Activated CD4-positive, alpha-beta T cell treated with anti-CD3 and anti-CD28 coated beads, Interleukin-2, amount 10 ng/mL, durations not matched to agents 7 days and 5 days (primary cell): ENCODE data around the gene NLGN1. TPM values are rescaled to one million over a fixed set of nuclear protein-coding genes. Genes with fewer than 3 reads are reported as not detected.

Source experiments
- CTCF ChIA-PET: fragments of 350-600 bp; sonication (Branson Sonifier 250); formaldehyde crosslinking; loops from one replicate; lab custom pipeline; 2021; ENCODE audit warnings: antibody characterized with exemption; lab: Charles Lee
- POLR2A ChIA-PET: fragments of 350-600 bp; sonication (Branson Sonifier 250); formaldehyde crosslinking; loops from one replicate; lab custom pipeline; 2021; ENCODE audit warnings: antibody characterized with exemption; lab: Charles Lee
- DNase-seq: peaks from one replicate; pipeline ENCODE4 v3.0.0-alpha.2; 2020
- H3K27ac Mint-ChIP-seq: one replicate; pipeline ENCODE4 v1.8.0; 2021; ENCODE audit warnings: mild to moderate bottlenecking, moderate library complexity, mixed read lengths
- H3K27me3 Mint-ChIP-seq: one replicate; pipeline ENCODE4 v1.8.0; 2021; ENCODE audit warnings: mixed read lengths
- H3K36me3 Mint-ChIP-seq: one replicate; pipeline ENCODE4 v1.8.0; 2021; ENCODE audit warnings: low read depth, mixed read lengths
- H3K4me1 Mint-ChIP-seq: one replicate; pipeline ENCODE4 v1.8.0; 2021; ENCODE audit warnings: mixed read lengths
- H3K4me3 Mint-ChIP-seq: one replicate; pipeline ENCODE4 v1.8.0; 2021; ENCODE audit warnings: mild to moderate bottlenecking, moderate library complexity, mixed read lengths
- H3K9me3 Mint-ChIP-seq: one replicate; pipeline ENCODE4 v1.8.0; 2021; ENCODE audit warnings: mixed read lengths
- total RNA-seq, 2 experiments: library from RNA; stranded (reverse); gene quantifications; one replicate each; pipeline ENCODE4 v1.2.3, GENCODE V29; 2021

NLGN1 gene
- total RNA-seq, 2 experiments from 2014 or later, result not detected

GRCh38 chr3:173463250-173463649, 65.7 kb downstream of the NLGN1 start:
- no peaks in the 10 kb centered on the region for H3K36me3 Mint-ChIP-seq
- H3K9me3 Mint-ChIP-seq, result no peaks in the 10 kb centered on the region
- no peaks in the 10 kb centered on the region for H3K4me1 Mint-ChIP-seq
- H3K27me3 Mint-ChIP-seq, result no peaks in the 10 kb centered on the region
- no peak overlapping the region for H3K4me3 Mint-ChIP-seq
- CTCF ChIA-PET, result interaction anchor here (0.6 kb wide), 1 partner anchor 984 kb away, joined by 3 read pairs; no protein-coding TSS in a partner anchor
- DNase-seq, result no peak
- POLR2A ChIA-PET, result no interaction called here
- H3K27ac Mint-ChIP-seq, result no peak overlapping the region

GRCh38 chr3:173465112-173465511, 67.6 kb downstream of the NLGN1 start:
- no peaks in the 10 kb centered on the region for H3K9me3 Mint-ChIP-seq
- H3K4me3 Mint-ChIP-seq, result no peak overlapping the region

GRCh38 chr3:173465898-173466678, 68.5 kb downstream of the NLGN1 start:
- H3K36me3 Mint-ChIP-seq, result no peaks in the 10 kb centered on the region
- CTCF ChIA-PET, result no interaction called here
- H3K9me3 Mint-ChIP-seq, result no peaks in the 10 kb centered on the region
- no peaks in the 10 kb centered on the region for H3K4me1 Mint-ChIP-seq
- H3K27me3 Mint-ChIP-seq, result no peaks in the 10 kb centered on the region
- H3K4me3 Mint-ChIP-seq, result no peak overlapping the region
- H3K27ac Mint-ChIP-seq, result no peak overlapping the region
- POLR2A ChIA-PET, result no interaction called here
- no peak for DNase-seq

More at GRCh38 chr3:173465112-173465511, 67.6 kb downstream of the NLGN1 start:
- no peaks in the 10 kb centered on the region for H3K27me3 Mint-ChIP-seq
- no peaks in the 10 kb centered on the region for H3K36me3 Mint-ChIP-seq
- ChIA-PET CTCF (no interaction called here), POLR2A (no interaction called here)
- no peak overlapping the region for H3K27ac Mint-ChIP-seq
- no peak for DNase-seq
- no peaks in the 10 kb centered on the region for H3K4me1 Mint-ChIP-seq

GRCh38 chr3:173467501-173467900, 70.0 kb downstream of the NLGN1 start:
- ChIA-PET CTCF (no interaction called here), POLR2A (no interaction called here)
- Mint-ChIP-seq H3K36me3 (no peaks in the 10 kb centered on the region), H3K4me1 (no peaks in the 10 kb centered on the region), H3K27me3 (no peaks in the 10 kb centered on the region), H3K27ac (no peak overlapping the region), H3K4me3 (no peak overlapping the region), H3K9me3 (no peaks in the 10 kb centered on the region)
- no peak for DNase-seq

- H3K27ac Mint-ChIP-seq, result no peak overlapping the region
- CTCF ChIA-PET, result no interaction called here
- H3K4me1 Mint-ChIP-seq, result no peaks in the 10 kb centered on the region
- H3K9me3 Mint-ChIP-seq, result peaks cover 4% of the 10 kb centered on the region
- H3K4me3 Mint-ChIP-seq, result no peak overlapping the region
- H3K36me3 Mint-ChIP-seq, result no peaks in the 10 kb centered on the region
- DNase-seq, result no peak
- POLR2A ChIA-PET, result no interaction called here
- H3K27me3 Mint-ChIP-seq, result no peaks in the 10 kb centered on the region
Observed at GRCh38 chr3:173473237-173473636, 75.7 kb downstream of the NLGN1 start.

DNA sequence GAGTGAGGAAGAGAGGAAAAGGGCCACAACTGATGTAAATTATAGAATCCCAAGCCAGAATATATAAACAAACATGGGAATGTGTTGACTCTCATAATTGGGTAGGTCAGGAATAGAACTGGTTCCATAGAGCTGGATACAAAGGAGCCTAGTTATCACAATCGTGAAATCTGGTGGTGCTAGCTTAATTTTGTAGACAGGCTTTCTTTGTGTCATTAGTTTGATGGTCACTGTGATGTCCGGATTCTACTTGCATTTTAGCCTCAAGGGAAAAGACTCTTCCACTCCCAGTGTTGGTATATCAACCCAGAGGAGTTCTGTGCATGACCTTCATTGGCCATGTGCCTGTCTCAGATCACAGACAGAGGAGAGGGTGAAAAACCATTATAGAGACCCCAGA, 81.8 kb downstream of the NLGN1 start:
- Mint-ChIP-seq H3K27ac (no peak overlapping the region), H3K9me3 (peaks cover 4% of the 10 kb centered on the region), H3K27me3 (no peaks in the 10 kb centered on the region), H3K4me3 (no peak overlapping the region), H3K36me3 (no peaks in the 10 kb centered on the region), H3K4me1 (no peaks in the 10 kb centered on the region)
- ChIA-PET CTCF (interaction anchor here (0.6 kb wide), 1 partner anchor 260 kb away, joined by 3 read pairs; no protein-coding TSS in a partner anchor), POLR2A (no interaction called here)
- DNase-seq, result no peak

DNA sequence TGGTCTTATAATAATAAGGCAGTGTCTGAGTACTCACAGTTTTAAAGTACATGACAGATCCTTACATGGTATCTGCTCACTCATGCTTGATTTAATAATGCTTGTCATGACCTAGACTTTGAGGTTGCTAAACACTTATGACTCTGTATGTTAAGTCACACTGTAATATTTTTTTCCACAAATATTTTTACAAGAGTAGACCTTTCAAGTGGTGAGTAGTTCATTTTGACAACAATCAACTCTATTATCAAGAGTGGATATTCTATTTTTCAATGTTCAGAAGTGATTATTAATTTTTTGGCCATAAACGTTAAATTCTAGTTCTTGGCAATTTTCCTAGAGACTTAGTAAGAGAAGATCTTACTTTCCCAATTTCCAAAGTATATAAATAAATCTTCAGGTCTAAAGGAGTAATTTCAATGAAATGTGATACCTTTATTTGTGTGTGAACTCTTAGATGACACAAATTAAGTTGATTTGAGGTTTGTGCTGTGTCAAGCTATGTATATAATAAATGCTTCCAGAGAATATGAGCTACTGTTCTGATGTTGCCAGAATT, 104.5 kb downstream of the NLGN1 start:
- H3K9me3 Mint-ChIP-seq, result peaks cover 2% of the 10 kb centered on the region
- ChIA-PET CTCF (no interaction called here), POLR2A (no interaction called here)
- no peaks in the 10 kb centered on the region for H3K36me3 Mint-ChIP-seq
- no peaks in the 10 kb centered on the region for H3K27me3 Mint-ChIP-seq
- no peak for DNase-seq
- H3K4me1 Mint-ChIP-seq, result no peaks in the 10 kb centered on the region
- H3K27ac Mint-ChIP-seq, result no peak overlapping the region
- no peak overlapping the region for H3K4me3 Mint-ChIP-seq

GRCh38 chr3:173502983-173503568, 105.5 kb downstream of the NLGN1 start:
- CTCF ChIA-PET, result no interaction called here
- Mint-ChIP-seq H3K27ac (no peak overlapping the region), H3K9me3 (peaks cover 2% of the 10 kb centered on the region), H3K4me1 (no peaks in the 10 kb centered on the region), H3K4me3 (no peak overlapping the region), H3K36me3 (no peaks in the 10 kb centered on the region), H3K27me3 (no peaks in the 10 kb centered on the region)
- POLR2A ChIA-PET, result no interaction called here
- DNase-seq, result no peak

DNA sequence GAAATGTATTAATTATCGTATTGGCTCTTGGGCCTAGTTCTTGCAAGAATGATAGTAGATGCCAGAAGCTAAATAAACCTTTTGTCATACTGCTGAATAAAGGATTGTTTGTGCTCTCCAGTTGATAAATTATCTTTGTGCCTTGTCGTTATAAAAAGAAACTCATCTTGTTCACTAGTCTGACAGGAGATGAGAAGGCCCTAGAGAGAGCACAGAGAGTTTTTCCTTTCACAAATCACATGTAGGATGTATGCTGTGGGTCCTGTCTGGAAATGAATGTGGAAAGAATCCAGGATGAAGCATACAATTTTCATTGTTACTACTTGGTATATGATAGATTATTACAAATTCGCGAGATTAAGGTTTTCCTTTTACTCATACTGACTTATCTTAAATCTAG, 113.0 kb downstream of the NLGN1 start:
- Mint-ChIP-seq H3K9me3 (no peaks in the 10 kb centered on the region), H3K36me3 (no peaks in the 10 kb centered on the region), H3K27ac (no peak overlapping the region), H3K27me3 (no peaks in the 10 kb centered on the region), H3K4me1 (no peaks in the 10 kb centered on the region), H3K4me3 (no peak overlapping the region)
- ChIA-PET POLR2A (no interaction called here), CTCF (no interaction called here)
- DNase-seq, result no peak

DNA sequence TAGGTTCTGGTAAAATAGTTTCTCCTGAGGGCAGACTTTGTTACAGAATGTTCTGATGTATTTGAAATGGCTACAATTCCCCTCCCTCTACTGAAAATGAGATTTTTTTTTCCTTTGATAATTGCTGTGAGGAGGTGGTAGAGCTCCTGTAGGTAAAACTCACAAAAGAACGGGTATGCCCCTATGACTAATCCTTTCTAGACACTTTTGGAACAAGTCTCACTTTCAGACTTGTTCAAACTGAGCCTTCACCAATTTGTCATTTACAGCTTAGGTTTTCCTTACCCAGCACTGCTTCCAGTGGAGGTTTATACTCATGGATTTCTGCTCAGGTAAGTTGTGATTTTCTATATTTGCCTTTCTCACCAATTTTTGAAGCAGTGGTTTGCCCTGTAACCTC, 115.6 kb downstream of the NLGN1 start:
- Mint-ChIP-seq H3K27ac (no peak overlapping the region), H3K9me3 (no peaks in the 10 kb centered on the region)
- CTCF ChIA-PET, result no interaction called here

DNA sequence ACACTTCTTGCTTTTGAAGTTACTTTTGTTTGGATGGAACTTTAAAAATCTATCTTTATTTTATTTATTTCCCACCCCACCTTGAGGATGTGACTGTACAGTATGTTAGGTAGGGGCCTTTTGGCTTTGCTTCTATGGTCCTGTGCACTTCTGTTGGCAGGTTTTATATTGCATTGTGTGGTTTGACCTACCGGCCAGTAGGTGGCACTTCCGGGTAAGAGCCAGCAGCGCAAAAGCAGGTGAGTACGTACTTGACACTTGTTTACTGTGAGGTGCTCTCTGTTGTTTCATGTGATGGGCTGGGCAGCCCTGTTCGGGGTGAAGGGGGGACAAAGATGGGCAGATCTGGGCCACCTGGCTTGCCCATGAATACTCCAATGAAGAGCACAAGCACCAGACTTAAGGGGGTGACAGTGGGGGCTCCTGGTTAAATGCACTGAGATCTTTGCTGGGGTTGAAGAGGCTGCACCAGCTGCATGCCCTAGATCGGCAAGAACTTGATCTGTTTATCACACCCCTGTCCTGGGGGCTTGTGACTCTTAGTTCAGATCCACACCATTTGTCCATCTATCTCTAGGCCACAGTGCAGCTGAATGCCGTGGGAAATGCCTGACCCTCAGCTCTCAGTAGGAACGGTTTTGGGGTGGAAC, 131.6 kb downstream of the NLGN1 start:
- H3K4me1 Mint-ChIP-seq, result no peaks in the 10 kb centered on the region
- DNase-seq, result no peak
- no peaks in the 10 kb centered on the region for H3K27me3 Mint-ChIP-seq
- H3K4me3 Mint-ChIP-seq, result no peak overlapping the region
- no peak overlapping the region for H3K27ac Mint-ChIP-seq
- CTCF ChIA-PET, result no interaction called here
- no peaks in the 10 kb centered on the region for H3K36me3 Mint-ChIP-seq
- H3K9me3 Mint-ChIP-seq, result peaks cover 11% of the 10 kb centered on the region
- POLR2A ChIA-PET, result no interaction called here

More for the DNA sequence above, 115.6 kb downstream of the NLGN1 start:
- DNase-seq, result no peak
- Mint-ChIP-seq H3K36me3 (no peaks in the 10 kb centered on the region), H3K4me3 (no peak overlapping the region), H3K4me1 (no peaks in the 10 kb centered on the region), H3K27me3 (no peaks in the 10 kb centered on the region)
- POLR2A ChIA-PET, result no interaction called here

- Mint-ChIP-seq H3K4me3 (no peak overlapping the region), H3K9me3 (peaks cover 4% of the 10 kb centered on the region), H3K4me1 (no peaks in the 10 kb centered on the region), H3K27ac (no peak overlapping the region), H3K27me3 (no peaks in the 10 kb centered on the region), H3K36me3 (no peaks in the 10 kb centered on the region)
- DNase-seq, result no peak
- POLR2A ChIA-PET, result no interaction called here
- CTCF ChIA-PET, result no interaction called here
Observed at GRCh38 chr3:173531602-173532001, 134.1 kb downstream of the NLGN1 start.

GRCh38 chr3:173538410-173538809, 140.9 kb downstream of the NLGN1 start:
- ChIA-PET POLR2A (no interaction called here), CTCF (no interaction called here)
- no peaks in the 10 kb centered on the region for H3K4me1 Mint-ChIP-seq
- no peak for DNase-seq
- H3K27ac Mint-ChIP-seq, result no peak overlapping the region
- H3K27me3 Mint-ChIP-seq, result no peaks in the 10 kb centered on the region
- no peak overlapping the region for H3K4me3 Mint-ChIP-seq
- no peaks in the 10 kb centered on the region for H3K9me3 Mint-ChIP-seq
- no peaks in the 10 kb centered on the region for H3K36me3 Mint-ChIP-seq
